ENCODE data around the gene HOXB5.

GRCh38 chr17:48624118-48624517, 30.5 kb upstream of the HOXB5 start:
- TF ChIP-seq RFX5 (IDR thresholded peaks at IDR 0.05; ENCODE audit: low read depth, low read length) (no peak), POLR2A (IDR thresholded peaks at IDR 0.05; ENCODE audit: low read depth, low read length) (no peak), RCOR1 (IDR thresholded peaks at IDR 0.05; ENCODE audit: insufficient replicate concordance, low read length) (no peak), RAD21 (IDR thresholded peaks at IDR 0.05; ENCODE audit: low read length) (no peak), BHLHE40 (IDR thresholded peaks at IDR 0.05; ENCODE audit: low read depth, low read length) (no peak), SMC3 (IDR thresholded peaks at IDR 0.05; ENCODE audit: low read depth, low read length) (no peak), NFE2L2 (IDR thresholded peaks at IDR 0.05; ENCODE audit: low read depth, low read length) (no peak)
- TF ChIP-seq, protein P1, sequence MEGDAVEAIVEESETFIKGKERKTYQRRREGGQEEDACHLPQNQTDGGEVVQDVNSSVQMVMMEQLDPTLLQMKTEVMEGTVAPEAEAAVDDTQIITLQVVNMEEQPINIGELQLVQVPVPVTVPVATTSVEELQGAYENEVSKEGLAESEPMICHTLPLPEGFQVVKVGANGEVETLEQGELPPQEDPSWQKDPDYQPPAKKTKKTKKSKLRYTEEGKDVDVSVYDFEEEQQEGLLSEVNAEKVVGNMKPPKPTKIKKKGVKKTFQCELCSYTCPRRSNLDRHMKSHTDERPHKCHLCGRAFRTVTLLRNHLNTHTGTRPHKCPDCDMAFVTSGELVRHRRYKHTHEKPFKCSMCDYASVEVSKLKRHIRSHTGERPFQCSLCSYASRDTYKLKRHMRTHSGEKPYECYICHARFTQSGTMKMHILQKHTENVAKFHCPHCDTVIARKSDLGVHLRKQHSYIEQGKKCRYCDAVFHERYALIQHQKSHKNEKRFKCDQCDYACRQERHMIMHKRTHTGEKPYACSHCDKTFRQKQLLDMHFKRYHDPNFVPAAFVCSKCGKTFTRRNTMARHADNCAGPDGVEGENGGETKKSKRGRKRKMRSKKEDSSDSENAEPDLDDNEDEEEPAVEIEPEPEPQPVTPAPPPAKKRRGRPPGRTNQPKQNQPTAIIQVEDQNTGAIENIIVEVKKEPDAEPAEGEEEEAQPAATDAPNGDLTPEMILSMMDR (conservative IDR thresholded peaks at IDR 0.05; ENCODE audit: low read depth, low read length), result no peak
- TF ChIP-seq, protein P2, sequence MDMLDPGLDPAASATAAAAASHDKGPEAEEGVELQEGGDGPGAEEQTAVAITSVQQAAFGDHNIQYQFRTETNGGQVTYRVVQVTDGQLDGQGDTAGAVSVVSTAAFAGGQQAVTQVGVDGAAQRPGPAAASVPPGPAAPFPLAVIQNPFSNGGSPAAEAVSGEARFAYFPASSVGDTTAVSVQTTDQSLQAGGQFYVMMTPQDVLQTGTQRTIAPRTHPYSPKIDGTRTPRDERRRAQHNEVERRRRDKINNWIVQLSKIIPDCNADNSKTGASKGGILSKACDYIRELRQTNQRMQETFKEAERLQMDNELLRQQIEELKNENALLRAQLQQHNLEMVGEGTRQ (IDR thresholded peaks at IDR 0.05; ENCODE audit: low read depth, low read length), result no peak
- TF ChIP-seq, protein P3, sequence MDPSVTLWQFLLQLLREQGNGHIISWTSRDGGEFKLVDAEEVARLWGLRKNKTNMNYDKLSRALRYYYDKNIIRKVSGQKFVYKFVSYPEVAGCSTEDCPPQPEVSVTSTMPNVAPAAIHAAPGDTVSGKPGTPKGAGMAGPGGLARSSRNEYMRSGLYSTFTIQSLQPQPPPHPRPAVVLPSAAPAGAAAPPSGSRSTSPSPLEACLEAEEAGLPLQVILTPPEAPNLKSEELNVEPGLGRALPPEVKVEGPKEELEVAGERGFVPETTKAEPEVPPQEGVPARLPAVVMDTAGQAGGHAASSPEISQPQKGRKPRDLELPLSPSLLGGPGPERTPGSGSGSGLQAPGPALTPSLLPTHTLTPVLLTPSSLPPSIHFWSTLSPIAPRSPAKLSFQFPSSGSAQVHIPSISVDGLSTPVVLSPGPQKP (IDR thresholded peaks at IDR 0.05; ENCODE audit: borderline replicate concordance, low read depth, low read length), result no peak
